Central memory CD8-positive, alpha-beta T cell (primary cell): ENCODE results near the gene FIBP.

ENCODE experiments used
- ATAC-seq: fragments of 150-1000 bp; cut with Tn5 transposase; replicated peaks from 2 replicates; pipeline ENCODE4 v1.10.0; 2022; ENCODE audit warnings: mild to moderate bottlenecking, moderate FRiP score, moderate number of reproducible peaks; ENCODE audit not compliant: poor library complexity, severe bottlenecking; ENCODE audit errors: extremely low read depth
- DNase-seq, 2 donors: peaks; one replicate each; pipeline ENCODE4 v3.0.0; 2021; ENCODE audit warnings: low spot score in 2 of 2
- H3K27ac Mint-ChIP-seq: one replicate; pipeline ENCODE4 v1.8.0; 2022; ENCODE audit warnings: low read depth, mild to moderate bottlenecking, moderate library complexity, mixed read lengths
- H3K27me3 Mint-ChIP-seq: one replicate; pipeline ENCODE4 v1.8.0; 2022; ENCODE audit warnings: mixed read lengths
- H3K36me3 Mint-ChIP-seq: one replicate; pipeline ENCODE4 v1.8.0; 2022; ENCODE audit warnings: mild to moderate bottlenecking, moderate library complexity, mixed read lengths; ENCODE audit not compliant: insufficient read depth
- H3K4me1 Mint-ChIP-seq: one replicate; pipeline ENCODE4 v1.8.0; 2022; ENCODE audit warnings: mixed read lengths
- H3K4me3 Mint-ChIP-seq: one replicate; pipeline ENCODE4 v1.8.0; 2022; ENCODE audit warnings: mild to moderate bottlenecking, moderate library complexity, mixed read lengths
- H3K9me3 Mint-ChIP-seq: one replicate; pipeline ENCODE4 v1.8.0; 2022; ENCODE audit warnings: mixed read lengths

The FIBP gene

DNA sequence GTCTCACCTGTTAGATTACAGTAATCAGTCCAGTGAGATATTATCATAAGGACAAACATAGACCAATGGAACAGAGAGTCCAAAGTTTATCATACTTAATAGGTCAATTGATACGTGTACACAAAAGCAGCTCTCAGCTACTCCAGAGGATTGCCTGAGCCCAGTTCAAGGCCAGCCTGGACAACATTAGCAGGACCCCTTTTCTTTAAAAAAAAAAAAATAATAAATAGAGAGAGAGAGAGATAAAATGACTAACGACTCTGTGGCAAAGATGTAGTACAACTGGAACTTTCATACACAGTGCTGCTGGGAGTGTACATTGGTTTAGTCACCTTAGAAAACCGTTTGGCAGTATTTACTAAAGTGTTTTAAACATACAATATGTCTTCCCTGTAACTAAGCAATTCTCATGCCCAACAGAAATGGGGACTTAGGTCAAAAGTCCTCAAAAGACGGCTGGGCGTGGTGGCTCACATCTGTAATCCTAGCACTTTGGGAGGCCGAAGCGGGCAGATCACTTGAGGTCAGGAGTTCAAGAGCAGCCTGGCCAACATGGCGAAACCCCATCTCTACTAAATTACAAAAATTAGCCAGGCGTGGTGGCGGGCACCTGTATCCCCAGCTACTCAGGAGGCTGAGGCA, 43.9 kb downstream of the FIBP start:
- Mint-ChIP-seq H3K4me1 (no peaks in the 10 kb centered on the region), H3K27me3 (no peaks in the 10 kb centered on the region), H3K27ac (no peak overlapping the region), H3K4me3 (no peak overlapping the region), H3K36me3 (peaks cover 1% of the 10 kb centered on the region), H3K9me3 (no peaks in the 10 kb centered on the region)
- DNase-seq (no peak), ATAC-seq (no peak)

DNA sequence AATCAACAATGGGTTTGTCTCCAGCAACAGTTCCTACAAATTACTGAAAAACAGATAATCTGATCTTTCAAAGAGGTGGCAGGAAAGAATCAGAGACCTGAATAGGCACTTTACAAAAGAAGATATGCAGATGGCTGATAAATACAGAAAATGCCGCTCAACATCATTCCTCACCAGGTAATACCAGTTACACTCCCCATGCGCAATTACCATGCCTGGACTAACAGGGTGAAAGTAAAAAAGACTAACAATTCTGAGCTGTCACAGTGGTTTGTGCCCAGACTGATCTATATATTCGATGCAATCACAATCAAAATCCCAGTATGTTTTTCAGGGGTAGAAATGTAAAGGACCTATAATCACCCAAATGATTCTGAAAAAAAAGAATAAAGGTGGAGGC, 44.5 kb downstream of the FIBP start:
- Mint-ChIP-seq H3K36me3 (peaks cover 1% of the 10 kb centered on the region), H3K4me3 (no peak overlapping the region), H3K4me1 (no peaks in the 10 kb centered on the region), H3K9me3 (no peaks in the 10 kb centered on the region), H3K27ac (no peak overlapping the region), H3K27me3 (no peaks in the 10 kb centered on the region)
- no peak for ATAC-seq
- DNase-seq: no peak

DNA sequence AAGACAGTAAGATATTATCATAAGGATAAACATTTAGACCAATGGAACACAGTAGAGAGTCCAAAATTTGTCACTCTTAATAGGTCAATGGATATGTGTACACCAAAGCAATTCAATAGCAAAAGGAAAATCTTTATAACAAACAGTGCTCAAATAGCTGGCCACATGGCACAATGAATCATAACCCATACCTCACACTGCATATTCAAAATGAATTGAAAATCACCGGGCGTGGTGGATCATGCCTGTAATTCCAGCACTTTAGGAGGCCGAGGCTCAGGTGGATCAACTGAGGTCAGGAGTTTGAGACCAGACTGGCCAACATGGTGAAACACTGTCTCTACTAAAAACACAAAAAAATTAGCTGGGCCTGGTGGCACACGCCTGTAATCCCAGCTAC, 46.1 kb downstream of the FIBP start:
- no peaks in the 10 kb centered on the region for H3K9me3 Mint-ChIP-seq
- peaks cover 1% of the 10 kb centered on the region for H3K36me3 Mint-ChIP-seq
- DNase-seq (no peak), ATAC-seq (no peak)
- no peak overlapping the region for H3K4me3 Mint-ChIP-seq
- no peaks in the 10 kb centered on the region for H3K27me3 Mint-ChIP-seq
- no peaks in the 10 kb centered on the region for H3K4me1 Mint-ChIP-seq
- H3K27ac Mint-ChIP-seq: no peak overlapping the region

DNA sequence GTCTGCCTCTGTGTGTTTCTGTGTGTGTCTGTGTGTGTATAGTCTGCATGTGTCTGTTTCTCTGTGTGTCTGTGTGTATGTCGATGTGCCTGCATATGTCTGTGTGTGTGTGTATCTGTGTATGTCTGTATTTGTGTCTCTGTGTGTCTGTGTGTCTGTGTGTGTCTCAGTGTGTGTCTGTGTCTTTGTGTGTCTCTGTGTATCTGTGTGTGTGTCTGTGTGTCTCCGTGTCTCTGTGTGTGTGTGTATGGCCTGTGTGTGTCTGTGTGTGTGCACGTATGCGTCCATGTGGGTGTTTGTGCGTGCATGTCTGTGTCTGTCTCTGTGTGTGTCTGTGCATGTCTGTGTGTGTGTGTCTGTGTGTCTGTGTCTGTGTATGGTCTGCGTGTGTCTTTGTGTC, 54.1 kb downstream of the FIBP start:
- ATAC-seq: no peak
- no peaks in the 10 kb centered on the region for H3K27me3 Mint-ChIP-seq
- no peak overlapping the region for H3K4me3 Mint-ChIP-seq
- peaks cover 4% of the 10 kb centered on the region for H3K36me3 Mint-ChIP-seq
- H3K4me1 Mint-ChIP-seq: peaks cover 5% of the 10 kb centered on the region
- H3K27ac Mint-ChIP-seq: no peak overlapping the region
- DNase-seq: no peak
- H3K9me3 Mint-ChIP-seq: no peaks in the 10 kb centered on the region
